HG03097 (cell line): ENCODE measurements around the gene DOCK2.

ENCODE experiments used
- ATAC-seq: cut with Tn5 transposase; IDR thresholded peaks from one replicate; pipeline ENCODE4 v1.9.1; 2021; ENCODE audit not compliant: unreplicated experiment, low FRiP score

Gene DOCK2

GRCh38 chr5:170000155-170000554 is 363.1 kb downstream of the DOCK2 start:
- ATAC-seq, result no peak

GRCh38 chr5:170006021-170006420 is 368.9 kb downstream of the DOCK2 start:
- no peak for ATAC-seq

- no peak for ATAC-seq
These were observed 371.3 kb downstream of the DOCK2 start for GRCh38 chr5:170008376-170008775.

GRCh38 chr5:170010595-170010994 is 373.5 kb downstream of the DOCK2 start:
- ATAC-seq, result no peak

- ATAC-seq, result no peak
These were observed 374.7 kb downstream of the DOCK2 start for GRCh38 chr5:170011751-170012150.

GRCh38 chr5:170012622-170013021 is 375.5 kb downstream of the DOCK2 start:
- no peak for ATAC-seq

- ATAC-seq, result no peak
These were observed 383.3 kb downstream of the DOCK2 start for GRCh38 chr5:170020423-170020822.

GRCh38 chr5:170021506-170021905 is 384.4 kb downstream of the DOCK2 start:
- ATAC-seq, result no peak

GRCh38 chr5:170025853-170026252 is 388.8 kb downstream of the DOCK2 start:
- ATAC-seq, result no peak

- ATAC-seq, result no peak
These were observed 391.0 kb downstream of the DOCK2 start for GRCh38 chr5:170028124-170028523.

GRCh38 chr5:170034231-170034630 is 397.2 kb downstream of the DOCK2 start:
- ATAC-seq, result no peak

- no peak for ATAC-seq
These were observed 401.2 kb downstream of the DOCK2 start for GRCh38 chr5:170038241-170038640.

- ATAC-seq, result no peak
These were observed 402.8 kb downstream of the DOCK2 start for GRCh38 chr5:170039830-170040229.

- no peak for ATAC-seq
These were observed 409.2 kb downstream of the DOCK2 start for GRCh38 chr5:170046241-170046640.

- no peak for ATAC-seq
These were observed 412.6 kb downstream of the DOCK2 start for GRCh38 chr5:170049713-170050112.

- no peak for ATAC-seq
These were observed 416.8 kb downstream of the DOCK2 start for GRCh38 chr5:170053896-170054295.

- ATAC-seq, result no peak
These were observed 418.5 kb downstream of the DOCK2 start for GRCh38 chr5:170055606-170056005.

GRCh38 chr5:170056561-170057267 is 419.6 kb downstream of the DOCK2 start:
- ATAC-seq, result no peak

GRCh38 chr5:170057311-170057710 is 420.2 kb downstream of the DOCK2 start:
- no peak for ATAC-seq

- ATAC-seq, result no peak
These were observed 422.1 kb downstream of the DOCK2 start for GRCh38 chr5:170059221-170059620.

- no peak for ATAC-seq
These were observed 430.1 kb downstream of the DOCK2 start for GRCh38 chr5:170067152-170067551.

GRCh38 chr5:170067574-170068170 is 430.6 kb downstream of the DOCK2 start:
- no peak for ATAC-seq
